Liver (tissue), 9 donors: ENCODE measurements around the gene SNRK. TPM values are rescaled to one million over a fixed set of nuclear protein-coding genes. Genes with fewer than 3 reads are reported as not detected.

Source experiments
- DNase-seq: peaks from one replicate; pipeline ENCODE4 v3.0.0-alpha.2; 2017; ENCODE audit warnings: low spot score
- H3K27ac ChIP-seq, 2 donors: one replicate each; pipeline ENCODE4 v1.7.0; 2013; ENCODE audit warnings: inconsistent platforms in 2 of 2, low read length in 2 of 2, control low read depth in 1 of 2, low read depth in 1 of 2, mild to moderate bottlenecking in 1 of 2
- H3K27me3 ChIP-seq, 4 donors: one replicate each; pipeline versions ENCODE4 v1.6.1 to v1.7.0; 2013; ENCODE audit warnings: low read length in 3 of 4, inconsistent platforms in 1 of 4, mild to moderate bottlenecking in 1 of 4, moderate library complexity in 1 of 4; ENCODE audit not compliant: control insufficient read depth in 4 of 4, insufficient read depth in 4 of 4
- H3K36me3 ChIP-seq, 4 donors: one replicate each; pipeline versions ENCODE4 v1.6.1 to v1.7.0; 2013; ENCODE audit warnings: low read length in 3 of 4, mild to moderate bottlenecking in 3 of 4, low read depth in 1 of 4, moderate library complexity in 1 of 4; ENCODE audit not compliant: control insufficient read depth in 4 of 4, insufficient read depth in 3 of 4
- H3K4me1 ChIP-seq, 4 donors: one replicate each; pipeline versions ENCODE4 v1.6.1 to v1.7.0; 2013; ENCODE audit warnings: low read length in 3 of 4, mild to moderate bottlenecking in 3 of 4, moderate library complexity in 1 of 4; ENCODE audit not compliant: control insufficient read depth in 4 of 4, insufficient read depth in 4 of 4
- H3K4me3 ChIP-seq, 3 donors: one replicate each; pipeline versions ENCODE4 v1.6.1 to v1.7.0; 2013; ENCODE audit warnings: low read length in 3 of 3, control low read depth in 1 of 3, low read depth in 1 of 3, mild to moderate bottlenecking in 1 of 3
- H3K9ac ChIP-seq, 2 donors: one replicate each; pipeline ENCODE4 v1.7.0; 2013; ENCODE audit warnings: low read length in 2 of 2, mild to moderate bottlenecking in 2 of 2, moderate library complexity in 2 of 2, control low read depth in 1 of 2, low read depth in 1 of 2
- H3K9me3 ChIP-seq, 4 donors: one replicate each; pipeline versions ENCODE4 v1.6.1 to v1.7.0; 2013; ENCODE audit warnings: low read length in 3 of 4; ENCODE audit not compliant: control insufficient read depth in 4 of 4
- EGR1 ChIP-seq, 2 donors: IDR thresholded peaks; 2 replicates each; pipeline ENCODE4 v1.6.1; 2016 to 2018; ENCODE audit warnings: antibody characterized with exemption in 2 of 2, low read depth in 2 of 2
- FOXA1 ChIP-seq: IDR thresholded peaks from 2 replicates; pipeline ENCODE4 v1.6.1; 2016; ENCODE audit warnings: antibody characterized with exemption
- FOXA2 ChIP-seq: IDR thresholded peaks from 2 replicates; pipeline ENCODE4 v1.6.1; 2016; ENCODE audit warnings: antibody characterized with exemption
- GABPA ChIP-seq, 2 donors: IDR thresholded peaks in 1 of 2; conservative IDR thresholded peaks in 1 of 2; 2 replicates each; pipeline ENCODE4 v1.6.1; 2016; ENCODE audit warnings: antibody characterized with exemption in 2 of 2, mild to moderate bottlenecking in 1 of 2, moderate library complexity in 1 of 2
- HNF4A ChIP-seq, 2 donors: conservative IDR thresholded peaks; 2 replicates each; pipeline ENCODE4 v1.6.1; 2016; ENCODE audit warnings: antibody characterized with exemption in 2 of 2, mild to moderate bottlenecking in 2 of 2
- HNF4G ChIP-seq: IDR thresholded peaks from 2 replicates; pipeline ENCODE4 v1.6.1; 2016; ENCODE audit warnings: antibody characterized with exemption
- JUND ChIP-seq, 2 donors: IDR thresholded peaks; 2 replicates each; pipeline ENCODE4 v1.6.1; 2016; ENCODE audit warnings: antibody characterized with exemption in 2 of 2
- NR2F2 ChIP-seq: IDR thresholded peaks from 2 replicates; pipeline ENCODE4 v1.6.1; 2016; ENCODE audit warnings: antibody characterized with exemption
- RAD21 ChIP-seq, 2 donors: IDR thresholded peaks; 2 replicates each; pipeline ENCODE4 v1.6.1; 2016; ENCODE audit warnings: antibody characterized with exemption in 2 of 2, mild to moderate bottlenecking in 2 of 2
- RXRA ChIP-seq, 2 donors: IDR thresholded peaks; 2 replicates each; pipeline ENCODE4 v1.6.1; 2017 to 2018; ENCODE audit warnings: antibody characterized with exemption in 2 of 2, mild to moderate bottlenecking in 1 of 2
- TAF1 ChIP-seq: conservative IDR thresholded peaks from 2 replicates; pipeline ENCODE4 v1.6.1; 2016; ENCODE audit warnings: antibody characterized with exemption, mild to moderate bottlenecking
- YY1 ChIP-seq: IDR thresholded peaks from 2 replicates; pipeline ENCODE4 v1.6.1; 2016; ENCODE audit warnings: antibody characterized with exemption, mild to moderate bottlenecking
- WGBS: extraction: QIAGEN DNeasy Blood & Tissue Kit; methylation state at CpG from one replicate; pipeline ENCODE4 v1.1.7; 2013; 5-methylcytosine and 5-hydroxymethylcytosine counted together
- polyA plus RNA-seq, 2 donors: library from polyadenylated mRNA; stranded (reverse) in 1 of 2; unstranded in 1 of 2; fragments of 200-250 nt in 1 of 2; fragments of >200 nt in 1 of 2; fragmentation: Nextera tagmentation in 1 of 2; extraction: Ambion mirVana in 1 of 2; gene quantifications; one replicate each; pipeline versions ENCODE4 v1.2.1 to v1.2.3, GENCODE V29; 2013 to 2015
- total RNA-seq, 2 donors: library from RNA; depleted of rRNA; stranded (reverse); fragments of >200 nt; gene quantifications; one replicate each; pipeline ENCODE4 v1.2.3, GENCODE V29; 2014
- TF ChIP-seq, protein P1 (sequence below): IDR thresholded peaks from 2 replicates; pipeline ENCODE4 v1.6.1; 2016; ENCODE audit warnings: antibody characterized with exemption
- TF ChIP-seq, protein P2 (sequence below): IDR thresholded peaks from 2 replicates; pipeline ENCODE4 v1.6.1; 2016; ENCODE audit warnings: antibody characterized with exemption
- TF ChIP-seq, protein P3 (sequence below): fragments of 150-350 bp; IDR thresholded peaks from 2 replicates; pipeline ENCODE4 v1.5.1; 2017; ENCODE audit warnings: improper control_type of control experiment, low read depth, low read length; ENCODE audit not compliant: missing input control
- TF ChIP-seq, protein P4 (sequence below): IDR thresholded peaks from 2 replicates; pipeline ENCODE4 v1.6.1; 2016; ENCODE audit warnings: antibody characterized with exemption, mild to moderate bottlenecking
- donor health status: healthy.
- donor health status: healthy.
- donor health status: healthy.
- donor health status: healthy.
- donor health status: healthy.

Gene SNRK
- total and polyA plus RNA-seq, 4 donors: 5.8 to 28.5 (median 14.6) TPM

DNA sequence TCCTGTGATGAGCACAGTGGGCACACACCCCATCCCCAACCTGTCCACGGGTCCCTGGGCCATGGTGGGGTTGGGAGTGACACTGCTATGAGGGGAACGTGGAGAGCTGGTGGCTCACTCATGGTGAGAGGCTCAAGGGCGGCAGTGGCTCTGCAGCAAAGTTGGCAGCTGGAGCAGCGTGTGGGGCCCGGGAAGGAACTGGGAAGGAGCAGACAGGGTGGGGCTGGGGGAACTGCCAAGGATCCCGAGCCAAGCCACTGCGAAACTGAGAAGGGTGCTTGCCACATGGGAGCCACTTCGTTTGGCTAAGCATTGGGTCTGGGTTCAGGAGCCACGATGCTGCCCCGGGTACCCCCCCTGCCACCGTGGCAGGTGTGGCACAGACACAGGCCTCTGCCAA lies 80.1 kb downstream of the SNRK start:
- no peak overlapping the region for H3K27ac ChIP-seq
- peaks cover 0 to 2% (median 0%) of the 10 kb centered on the region in 4 donors for H3K4me1 ChIP-seq
- no peaks in the 10 kb centered on the region for H3K9me3 ChIP-seq
- no peaks in the 10 kb centered on the region for H3K36me3 ChIP-seq
- H3K4me3 ChIP-seq: no peak overlapping the region
- no peaks in the 10 kb centered on the region for H3K27me3 ChIP-seq
- no peak for DNase-seq
- WGBS: 86% methylated on average over 11 of the region's 11 CpGs
- TF ChIP-seq RAD21 (IDR thresholded peaks at IDR 0.05): no peak
- TF ChIP-seq, protein P1, sequence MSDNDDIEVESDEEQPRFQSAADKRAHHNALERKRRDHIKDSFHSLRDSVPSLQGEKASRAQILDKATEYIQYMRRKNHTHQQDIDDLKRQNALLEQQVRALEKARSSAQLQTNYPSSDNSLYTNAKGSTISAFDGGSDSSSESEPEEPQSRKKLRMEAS: no peak
- TF ChIP-seq, protein P2, sequence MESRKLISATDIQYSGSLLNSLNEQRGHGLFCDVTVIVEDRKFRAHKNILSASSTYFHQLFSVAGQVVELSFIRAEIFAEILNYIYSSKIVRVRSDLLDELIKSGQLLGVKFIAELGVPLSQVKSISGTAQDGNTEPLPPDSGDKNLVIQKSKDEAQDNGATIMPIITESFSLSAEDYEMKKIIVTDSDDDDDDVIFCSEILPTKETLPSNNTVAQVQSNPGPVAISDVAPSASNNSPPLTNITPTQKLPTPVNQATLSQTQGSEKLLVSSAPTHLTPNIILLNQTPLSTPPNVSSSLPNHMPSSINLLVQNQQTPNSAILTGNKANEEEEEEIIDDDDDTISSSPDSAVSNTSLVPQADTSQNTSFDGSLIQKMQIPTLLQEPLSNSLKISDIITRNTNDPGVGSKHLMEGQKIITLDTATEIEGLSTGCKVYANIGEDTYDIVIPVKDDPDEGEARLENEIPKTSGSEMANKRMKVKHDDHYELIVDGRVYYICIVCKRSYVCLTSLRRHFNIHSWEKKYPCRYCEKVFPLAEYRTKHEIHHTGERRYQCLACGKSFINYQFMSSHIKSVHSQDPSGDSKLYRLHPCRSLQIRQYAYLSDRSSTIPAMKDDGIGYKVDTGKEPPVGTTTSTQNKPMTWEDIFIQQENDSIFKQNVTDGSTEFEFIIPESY: no peak
- no peak for TF ChIP-seq TAF1
- TF ChIP-seq, protein P3, sequence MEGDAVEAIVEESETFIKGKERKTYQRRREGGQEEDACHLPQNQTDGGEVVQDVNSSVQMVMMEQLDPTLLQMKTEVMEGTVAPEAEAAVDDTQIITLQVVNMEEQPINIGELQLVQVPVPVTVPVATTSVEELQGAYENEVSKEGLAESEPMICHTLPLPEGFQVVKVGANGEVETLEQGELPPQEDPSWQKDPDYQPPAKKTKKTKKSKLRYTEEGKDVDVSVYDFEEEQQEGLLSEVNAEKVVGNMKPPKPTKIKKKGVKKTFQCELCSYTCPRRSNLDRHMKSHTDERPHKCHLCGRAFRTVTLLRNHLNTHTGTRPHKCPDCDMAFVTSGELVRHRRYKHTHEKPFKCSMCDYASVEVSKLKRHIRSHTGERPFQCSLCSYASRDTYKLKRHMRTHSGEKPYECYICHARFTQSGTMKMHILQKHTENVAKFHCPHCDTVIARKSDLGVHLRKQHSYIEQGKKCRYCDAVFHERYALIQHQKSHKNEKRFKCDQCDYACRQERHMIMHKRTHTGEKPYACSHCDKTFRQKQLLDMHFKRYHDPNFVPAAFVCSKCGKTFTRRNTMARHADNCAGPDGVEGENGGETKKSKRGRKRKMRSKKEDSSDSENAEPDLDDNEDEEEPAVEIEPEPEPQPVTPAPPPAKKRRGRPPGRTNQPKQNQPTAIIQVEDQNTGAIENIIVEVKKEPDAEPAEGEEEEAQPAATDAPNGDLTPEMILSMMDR: no peak
- no peak for TF ChIP-seq YY1
- TF ChIP-seq FOXA2: no peak
- TF ChIP-seq HNF4A (conservative IDR thresholded peaks at IDR 0.05): no peak
- no peak for TF ChIP-seq NR2F2
- TF ChIP-seq GABPA (IDR thresholded peaks at IDR 0.05 in 1 of 2, conservative IDR thresholded peaks at IDR 0.05 in 1 of 2): no peak
- no peak for TF ChIP-seq HNF4G
- no peak for TF ChIP-seq RXRA (IDR thresholded peaks at IDR 0.05)
- TF ChIP-seq EGR1 (IDR thresholded peaks at IDR 0.05; ENCODE audit: low read depth in 2 of 2): no peak
- no peak for TF ChIP-seq JUND (IDR thresholded peaks at IDR 0.05)
- no peak for TF ChIP-seq FOXA1
- TF ChIP-seq, protein P4, sequence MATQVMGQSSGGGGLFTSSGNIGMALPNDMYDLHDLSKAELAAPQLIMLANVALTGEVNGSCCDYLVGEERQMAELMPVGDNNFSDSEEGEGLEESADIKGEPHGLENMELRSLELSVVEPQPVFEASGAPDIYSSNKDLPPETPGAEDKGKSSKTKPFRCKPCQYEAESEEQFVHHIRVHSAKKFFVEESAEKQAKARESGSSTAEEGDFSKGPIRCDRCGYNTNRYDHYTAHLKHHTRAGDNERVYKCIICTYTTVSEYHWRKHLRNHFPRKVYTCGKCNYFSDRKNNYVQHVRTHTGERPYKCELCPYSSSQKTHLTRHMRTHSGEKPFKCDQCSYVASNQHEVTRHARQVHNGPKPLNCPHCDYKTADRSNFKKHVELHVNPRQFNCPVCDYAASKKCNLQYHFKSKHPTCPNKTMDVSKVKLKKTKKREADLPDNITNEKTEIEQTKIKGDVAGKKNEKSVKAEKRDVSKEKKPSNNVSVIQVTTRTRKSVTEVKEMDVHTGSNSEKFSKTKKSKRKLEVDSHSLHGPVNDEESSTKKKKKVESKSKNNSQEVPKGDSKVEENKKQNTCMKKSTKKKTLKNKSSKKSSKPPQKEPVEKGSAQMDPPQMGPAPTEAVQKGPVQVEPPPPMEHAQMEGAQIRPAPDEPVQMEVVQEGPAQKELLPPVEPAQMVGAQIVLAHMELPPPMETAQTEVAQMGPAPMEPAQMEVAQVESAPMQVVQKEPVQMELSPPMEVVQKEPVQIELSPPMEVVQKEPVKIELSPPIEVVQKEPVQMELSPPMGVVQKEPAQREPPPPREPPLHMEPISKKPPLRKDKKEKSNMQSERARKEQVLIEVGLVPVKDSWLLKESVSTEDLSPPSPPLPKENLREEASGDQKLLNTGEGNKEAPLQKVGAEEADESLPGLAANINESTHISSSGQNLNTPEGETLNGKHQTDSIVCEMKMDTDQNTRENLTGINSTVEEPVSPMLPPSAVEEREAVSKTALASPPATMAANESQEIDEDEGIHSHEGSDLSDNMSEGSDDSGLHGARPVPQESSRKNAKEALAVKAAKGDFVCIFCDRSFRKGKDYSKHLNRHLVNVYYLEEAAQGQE: no peak
- H3K9ac ChIP-seq: no peak overlapping the region

DNA sequence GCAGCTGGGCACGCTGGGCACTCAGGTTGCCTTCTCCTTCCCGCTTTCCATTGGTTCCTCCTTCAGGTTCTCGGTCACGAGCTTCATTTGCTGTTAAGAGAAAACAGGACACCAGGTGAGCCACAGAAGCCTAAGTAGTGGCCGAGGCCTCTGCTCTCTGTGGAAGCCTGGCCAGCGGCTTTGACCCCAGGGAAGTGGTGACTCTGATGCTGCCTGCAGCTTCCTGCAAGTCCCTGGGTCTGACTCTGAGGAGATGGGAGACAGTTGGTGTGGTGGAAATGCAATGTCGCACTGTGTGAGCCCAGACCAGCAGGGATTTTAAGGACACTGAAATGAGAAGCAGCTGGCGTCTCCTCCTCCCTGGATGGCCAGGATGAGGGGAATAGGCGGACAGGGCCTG lies 80.5 kb downstream of the SNRK start:
- peaks cover 0 to 2% (median 0%) of the 10 kb centered on the region in 4 donors for H3K4me1 ChIP-seq
- TF ChIP-seq HNF4G: no peak
- TF ChIP-seq RAD21 (IDR thresholded peaks at IDR 0.05): no peak
- TF ChIP-seq, protein P1: no peak
- no peak for TF ChIP-seq FOXA2
- TF ChIP-seq, protein P4: no peak
- no peaks in the 10 kb centered on the region for H3K9me3 ChIP-seq
- no peaks in the 10 kb centered on the region for H3K36me3 ChIP-seq
- no peak overlapping the region for H3K4me3 ChIP-seq
- WGBS: 92% methylated on average over 9 of the region's 9 CpGs
- no peaks in the 10 kb centered on the region for H3K27me3 ChIP-seq
- DNase-seq: no peak
- no peak overlapping the region for H3K27ac ChIP-seq
- no peak overlapping the region for H3K9ac ChIP-seq
